Aorta (tissue), 5 donors: ENCODE measurements around the gene ARID2. TPM values are rescaled to one million over a fixed set of nuclear protein-coding genes. Genes with fewer than 3 reads are reported as not detected.

Experiments used
- ATAC-seq: fragments of 200-7000 bp; cut with Tn5 transposase; one replicate; pipeline ENCODE4 v1.9.1; 2022; ENCODE audit warnings: moderate library complexity; ENCODE audit not compliant: low FRiP score
- DNase-seq, 2 donors: peaks; one replicate each; pipeline ENCODE4 v3.0.0-alpha.2; 2020
- H3K27ac ChIP-seq, 2 donors: one replicate each; pipeline ENCODE4 v1.5.1; 2013; ENCODE audit warnings: low read length in 2 of 2, mild to moderate bottlenecking in 2 of 2, moderate library complexity in 2 of 2, control low read depth in 1 of 2, inconsistent platforms in 1 of 2, low read depth in 1 of 2
- H3K27me3 ChIP-seq, 2 donors: one replicate each; pipeline ENCODE4 v1.6.1; 2013; ENCODE audit warnings: control low read depth in 1 of 2, low read length in 1 of 2, mild to moderate bottlenecking in 1 of 2, moderate library complexity in 1 of 2; ENCODE audit not compliant: insufficient read depth in 2 of 2, control insufficient read depth in 1 of 2
- H3K36me3 ChIP-seq, 2 donors: one replicate each; pipeline ENCODE4 v1.6.1; 2013; ENCODE audit warnings: control low read depth in 1 of 2, low read length in 1 of 2, mild to moderate bottlenecking in 1 of 2; ENCODE audit not compliant: insufficient read depth in 2 of 2, control insufficient read depth in 1 of 2
- H3K4me1 ChIP-seq, 2 donors: one replicate each; pipeline ENCODE4 v1.6.1; 2013; ENCODE audit warnings: low read length in 2 of 2, control low read depth in 1 of 2, mild to moderate bottlenecking in 1 of 2, moderate library complexity in 1 of 2; ENCODE audit not compliant: insufficient read depth in 2 of 2, control insufficient read depth in 1 of 2
- H3K4me3 ChIP-seq, 2 donors: one replicate each; pipeline ENCODE4 v1.5.1; 2013; ENCODE audit warnings: low read length in 2 of 2, control low read depth in 1 of 2, mild to moderate bottlenecking in 1 of 2
- H3K9me3 ChIP-seq: one replicate; pipeline ENCODE4 v1.6.1; 2013; ENCODE audit warnings: mild to moderate bottlenecking, low read length; ENCODE audit not compliant: control insufficient read depth
- WGBS, 2 donors: extraction: QIAGEN DNeasy Blood & Tissue Kit; methylation state at CpG; one replicate each; pipeline ENCODE4 v1.1.7; 2013; 5-methylcytosine and 5-hydroxymethylcytosine counted together
- intact Hi-C, 2 donors: fragments of 100-400 bp; cut with DNase I; formaldehyde crosslinking; loops; one replicate each; pipeline versions ENCODE4 v1.14.2 to v1.15.0; 2022
- polyA plus RNA-seq, 2 donors: library from polyadenylated mRNA; stranded (reverse); fragments of 200-250 nt; gene quantifications; one replicate each; pipeline ENCODE4 v1.2.3, GENCODE V29; 2013
- total RNA-seq, 2 donors: library from RNA; stranded (reverse); fragmentation: NEBNext Ultra II Directional; extraction: Animal tissue kit (Norgen Biotek cat#: 25700); gene quantifications; one replicate each; pipeline ENCODE4 v1.2.1, GENCODE V29; 2021
- donor health status: healthy with polysubstance abuse.
- donor health status: Bipolar disorder and iron deficiency.
- donor health status: DM: no; HTN: no; CAD: no.
- donor health status: DM: no; HTN: no; CAD: no.
- donor health status: DM: yes; HTN: yes; CAD: no.

The ARID2 gene
- total and polyA plus RNA-seq, 4 donors, result 2.9 to 50.3 (median 24.1) TPM

GRCh38 chr12:45695606-45696005 is 33.9 kb upstream of the ARID2 start:
- intact Hi-C loops, result no loop called here
- no peaks in the 10 kb centered on the region for H3K36me3 ChIP-seq
- DNase-seq, result no peak
- H3K9me3 ChIP-seq, result peaks cover 1% of the 10 kb centered on the region
- ATAC-seq, result no peak
- no peaks in the 10 kb centered on the region for H3K27me3 ChIP-seq
- no peak overlapping the region for H3K4me3 ChIP-seq
- H3K27ac ChIP-seq, result no peak overlapping the region
- H3K4me1 ChIP-seq, result no peaks in the 10 kb centered on the region

DNA sequence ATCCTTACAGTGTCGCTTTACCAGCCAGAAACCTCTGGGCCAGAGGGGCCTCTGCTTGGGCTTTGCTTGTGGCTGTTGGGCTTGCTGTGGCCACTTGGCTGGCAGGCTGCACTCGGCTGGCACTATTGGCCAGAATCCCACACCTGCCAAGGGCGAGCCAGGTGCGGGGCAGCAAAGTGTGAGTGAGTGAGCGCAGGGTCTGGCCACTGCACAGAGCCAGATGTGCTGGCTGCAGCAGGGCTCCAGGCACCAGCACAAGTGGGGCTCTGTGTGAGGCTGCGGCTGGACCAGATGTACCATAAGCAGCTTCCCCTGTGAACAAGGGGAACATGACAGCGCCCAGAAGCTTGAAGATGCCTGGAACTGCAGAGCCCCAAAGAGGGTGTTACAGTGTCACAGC is 33.5 kb upstream of the ARID2 start:
- DNase-seq, result no peak
- Histone ChIP-seq H3K9me3 (peaks cover 1% of the 10 kb centered on the region), H3K27ac (no peak overlapping the region), H3K4me3 (no peak overlapping the region), H3K27me3 (no peaks in the 10 kb centered on the region), H3K4me1 (no peaks in the 10 kb centered on the region), H3K36me3 (no peaks in the 10 kb centered on the region)
- intact Hi-C loops, result no loop called here
- WGBS, 2 donors, result 98% methylated on average over 7 of the region's 7 CpGs
- no peak for ATAC-seq

GRCh38 chr12:45697371-45697770 is 32.1 kb upstream of the ARID2 start:
- ATAC-seq, result no peak

DNA sequence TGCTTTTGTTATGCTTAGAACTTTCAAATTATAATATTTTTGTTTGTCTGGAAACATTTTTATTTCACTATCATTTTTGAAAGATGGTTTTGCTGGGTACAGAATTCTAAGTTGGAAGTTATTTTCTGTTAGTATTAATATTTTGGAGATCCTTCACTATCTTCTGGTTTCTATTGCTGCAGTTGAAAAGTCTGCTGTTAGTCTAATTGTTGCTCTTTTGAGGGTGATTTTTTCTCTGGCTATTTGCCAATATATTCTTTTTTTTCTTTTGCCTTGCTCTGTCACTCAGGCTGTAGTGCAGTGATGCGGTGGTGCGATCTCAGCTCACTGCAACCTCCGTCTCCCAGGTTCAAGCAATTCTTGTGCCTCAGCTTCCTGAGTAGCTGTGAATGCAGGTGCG is 28.2 kb upstream of the ARID2 start:
- intact Hi-C loops, result no loop called here
- no peaks in the 10 kb centered on the region for H3K36me3 ChIP-seq
- ATAC-seq, result no peak

More at GRCh38 chr12:45697371-45697770, 32.1 kb upstream of the ARID2 start:
- no peaks in the 10 kb centered on the region for H3K36me3 ChIP-seq
- H3K4me3 ChIP-seq, result no peak overlapping the region
- peaks cover 1% of the 10 kb centered on the region for H3K9me3 ChIP-seq
- DNase-seq, result no peak
- H3K27me3 ChIP-seq, result no peaks in the 10 kb centered on the region
- intact Hi-C loops, result no loop called here
- WGBS, 2 donors, result 76 to 77% methylated on average over 6 of the region's 6 CpGs
- no peaks in the 10 kb centered on the region for H3K4me1 ChIP-seq
- H3K27ac ChIP-seq, result no peak overlapping the region

GRCh38 chr12:45703942-45704341 is 25.6 kb upstream of the ARID2 start:
- no peaks in the 10 kb centered on the region for H3K36me3 ChIP-seq
- H3K4me3 ChIP-seq, result no peak overlapping the region
- no peak overlapping the region for H3K27ac ChIP-seq
- H3K9me3 ChIP-seq, result no peaks in the 10 kb centered on the region
- intact Hi-C loops, result no loop called here
- H3K4me1 ChIP-seq, result no peaks in the 10 kb centered on the region
- ATAC-seq, result no peak
- no peaks in the 10 kb centered on the region for H3K27me3 ChIP-seq
- no peak for DNase-seq

More for the DNA sequence above, 28.2 kb upstream of the ARID2 start:
- Histone ChIP-seq H3K27ac (no peak overlapping the region), H3K9me3 (peaks cover 1% of the 10 kb centered on the region), H3K4me1 (no peaks in the 10 kb centered on the region), H3K4me3 (no peak overlapping the region), H3K27me3 (no peaks in the 10 kb centered on the region)
- DNase-seq, result no peak
- WGBS, 2 donors, result 71 to 73% methylated on average over 4 of the region's 4 CpGs

GRCh38 chr12:45704968-45705367 is 24.5 kb upstream of the ARID2 start:
- ATAC-seq (no peak), DNase-seq (no peak)
- 96 to 98% methylated on average over 2 of the region's 2 CpGs for WGBS, 2 donors
- intact Hi-C loops, result no loop called here
- Histone ChIP-seq H3K9me3 (no peaks in the 10 kb centered on the region), H3K27me3 (no peaks in the 10 kb centered on the region), H3K4me3 (no peak overlapping the region), H3K36me3 (no peaks in the 10 kb centered on the region), H3K27ac (no peak overlapping the region), H3K4me1 (no peaks in the 10 kb centered on the region)

GRCh38 chr12:45705404-45705803 is 24.1 kb upstream of the ARID2 start:
- Histone ChIP-seq H3K9me3 (no peaks in the 10 kb centered on the region), H3K27me3 (no peaks in the 10 kb centered on the region), H3K4me1 (no peaks in the 10 kb centered on the region), H3K4me3 (no peak overlapping the region), H3K27ac (no peak overlapping the region), H3K36me3 (no peaks in the 10 kb centered on the region)
- 87 to 92% methylated on average over 2 of the region's 2 CpGs for WGBS, 2 donors
- no peak for ATAC-seq
- intact Hi-C loops, result no loop called here
- DNase-seq, result no peak

DNA sequence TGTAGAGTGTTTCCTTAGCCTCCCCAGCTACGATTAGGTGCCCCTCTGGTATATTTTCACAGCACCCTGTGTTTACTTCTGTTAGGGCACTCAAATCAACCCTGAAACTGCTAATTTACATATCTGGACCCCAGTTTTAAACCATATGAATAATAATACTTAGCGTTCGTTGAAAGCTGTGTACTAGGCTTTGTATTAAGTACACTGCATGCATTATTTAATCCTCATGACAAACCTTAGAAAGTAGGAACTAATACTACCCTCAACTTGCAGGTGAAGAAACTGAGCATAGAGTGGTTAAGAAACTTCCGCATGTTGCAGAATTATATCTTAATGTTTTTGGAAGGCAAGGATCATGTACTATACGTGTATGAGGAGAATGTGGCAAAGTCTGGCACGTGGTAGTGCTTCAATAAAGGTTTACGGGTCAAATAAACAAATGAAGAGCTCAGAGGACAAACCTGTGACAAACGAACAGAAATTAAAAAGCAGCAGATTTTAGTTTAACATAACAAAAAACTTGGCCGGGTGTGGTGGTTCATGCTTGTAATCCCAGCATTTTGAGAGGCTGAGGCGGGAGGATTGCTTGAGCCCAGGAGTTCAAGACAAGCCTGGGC is 22.2 kb upstream of the ARID2 start:
- DNase-seq (no peak), ATAC-seq (no peak)
- WGBS, 2 donors, result 81 to 88% methylated on average over 10 of the region's 10 CpGs
- Histone ChIP-seq H3K4me1 (no peaks in the 10 kb centered on the region), H3K27ac (no peak overlapping the region), H3K36me3 (no peaks in the 10 kb centered on the region), H3K9me3 (no peaks in the 10 kb centered on the region), H3K4me3 (no peak overlapping the region), H3K27me3 (no peaks in the 10 kb centered on the region)
- intact Hi-C loops, result no loop called here

DNA sequence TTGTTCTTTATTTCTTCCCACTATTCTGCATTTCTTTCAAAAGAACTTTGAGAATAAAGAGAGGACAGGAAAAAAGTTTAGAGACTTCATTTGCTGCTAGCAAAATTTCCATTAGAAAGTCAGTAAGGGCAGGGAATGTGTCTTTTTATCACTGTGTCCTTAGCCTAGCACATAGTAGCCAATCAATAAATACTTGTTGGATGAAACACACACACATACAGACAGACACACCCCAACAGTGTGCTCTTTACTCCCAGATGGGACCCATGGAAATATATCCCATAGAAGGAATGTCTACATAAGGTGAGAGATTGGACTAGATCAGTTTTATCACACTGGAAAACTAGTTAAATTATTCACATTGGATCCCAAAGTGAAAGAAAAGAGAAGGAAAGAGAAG is 21.1 kb upstream of the ARID2 start:
- intact Hi-C loops, result no loop called here
- Histone ChIP-seq H3K36me3 (no peaks in the 10 kb centered on the region), H3K4me1 (no peaks in the 10 kb centered on the region), H3K27me3 (no peaks in the 10 kb centered on the region), H3K4me3 (no peak overlapping the region), H3K27ac (no peak overlapping the region), H3K9me3 (no peaks in the 10 kb centered on the region)
- ATAC-seq, result no peak
- no peak for DNase-seq
